ENCODE results near the gene ADAMTS8.

DNA sequence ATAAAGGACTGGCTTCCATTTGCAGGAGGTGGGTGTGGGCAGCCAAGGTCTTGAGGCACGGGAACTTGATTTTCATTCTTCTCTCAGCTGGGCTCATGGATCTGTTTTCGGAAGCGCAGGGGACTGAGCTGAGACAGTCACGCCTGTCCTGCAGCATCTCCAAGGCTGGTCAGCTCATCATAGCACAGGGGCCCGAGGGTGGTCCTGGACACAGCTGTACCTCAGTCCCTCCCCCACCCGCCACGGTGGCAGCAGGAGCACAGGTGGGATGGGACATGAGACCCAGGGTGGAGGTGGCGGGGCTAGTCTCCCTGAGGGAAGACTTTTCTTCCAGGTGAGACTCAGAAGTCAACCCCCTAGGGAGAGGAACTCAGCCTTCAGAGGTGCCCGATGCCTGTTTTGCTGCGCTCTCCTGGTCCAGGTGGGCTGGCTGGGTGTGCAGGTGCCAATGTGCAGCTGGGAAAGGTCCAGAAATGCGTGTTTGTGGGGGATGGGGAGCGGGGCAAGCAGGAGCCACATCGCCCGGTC lies 3.7 kb downstream of the ADAMTS8 start:
- TF ChIP-seq TAF1 (IDR thresholded peaks at IDR 0.05; ENCODE audit: low read depth) (no peak), FOXM1 (IDR thresholded peaks at IDR 0.05; ENCODE audit: borderline replicate concordance, low read depth) (no peak), CREB1 (IDR thresholded peaks at IDR 0.05; ENCODE audit: low read depth) (no peak), RAD21 (IDR thresholded peaks at IDR 0.05; ENCODE audit: low read depth) (no peak), TEAD4 (IDR thresholded peaks at IDR 0.05) (no peak), EP300 (IDR thresholded peaks at IDR 0.05; ENCODE audit: borderline replicate concordance) (no peak), YY1 (IDR thresholded peaks at IDR 0.05; ENCODE audit: low read depth) (no peak), EGR1 (IDR thresholded peaks at IDR 0.05) (no peak), CEBPB (IDR thresholded peaks at IDR 0.05) (no peak), ZBTB7A (IDR thresholded peaks at IDR 0.05; ENCODE audit: low read depth) (no peak), NFIC (IDR thresholded peaks at IDR 0.05) (no peak)
- TF ChIP-seq, protein P1, sequence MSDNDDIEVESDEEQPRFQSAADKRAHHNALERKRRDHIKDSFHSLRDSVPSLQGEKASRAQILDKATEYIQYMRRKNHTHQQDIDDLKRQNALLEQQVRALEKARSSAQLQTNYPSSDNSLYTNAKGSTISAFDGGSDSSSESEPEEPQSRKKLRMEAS (IDR thresholded peaks at IDR 0.05): no peak
- TF ChIP-seq, protein P2, sequence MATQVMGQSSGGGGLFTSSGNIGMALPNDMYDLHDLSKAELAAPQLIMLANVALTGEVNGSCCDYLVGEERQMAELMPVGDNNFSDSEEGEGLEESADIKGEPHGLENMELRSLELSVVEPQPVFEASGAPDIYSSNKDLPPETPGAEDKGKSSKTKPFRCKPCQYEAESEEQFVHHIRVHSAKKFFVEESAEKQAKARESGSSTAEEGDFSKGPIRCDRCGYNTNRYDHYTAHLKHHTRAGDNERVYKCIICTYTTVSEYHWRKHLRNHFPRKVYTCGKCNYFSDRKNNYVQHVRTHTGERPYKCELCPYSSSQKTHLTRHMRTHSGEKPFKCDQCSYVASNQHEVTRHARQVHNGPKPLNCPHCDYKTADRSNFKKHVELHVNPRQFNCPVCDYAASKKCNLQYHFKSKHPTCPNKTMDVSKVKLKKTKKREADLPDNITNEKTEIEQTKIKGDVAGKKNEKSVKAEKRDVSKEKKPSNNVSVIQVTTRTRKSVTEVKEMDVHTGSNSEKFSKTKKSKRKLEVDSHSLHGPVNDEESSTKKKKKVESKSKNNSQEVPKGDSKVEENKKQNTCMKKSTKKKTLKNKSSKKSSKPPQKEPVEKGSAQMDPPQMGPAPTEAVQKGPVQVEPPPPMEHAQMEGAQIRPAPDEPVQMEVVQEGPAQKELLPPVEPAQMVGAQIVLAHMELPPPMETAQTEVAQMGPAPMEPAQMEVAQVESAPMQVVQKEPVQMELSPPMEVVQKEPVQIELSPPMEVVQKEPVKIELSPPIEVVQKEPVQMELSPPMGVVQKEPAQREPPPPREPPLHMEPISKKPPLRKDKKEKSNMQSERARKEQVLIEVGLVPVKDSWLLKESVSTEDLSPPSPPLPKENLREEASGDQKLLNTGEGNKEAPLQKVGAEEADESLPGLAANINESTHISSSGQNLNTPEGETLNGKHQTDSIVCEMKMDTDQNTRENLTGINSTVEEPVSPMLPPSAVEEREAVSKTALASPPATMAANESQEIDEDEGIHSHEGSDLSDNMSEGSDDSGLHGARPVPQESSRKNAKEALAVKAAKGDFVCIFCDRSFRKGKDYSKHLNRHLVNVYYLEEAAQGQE (IDR thresholded peaks at IDR 0.05; ENCODE audit: low read depth): no peak
- TF ChIP-seq, protein P3, sequence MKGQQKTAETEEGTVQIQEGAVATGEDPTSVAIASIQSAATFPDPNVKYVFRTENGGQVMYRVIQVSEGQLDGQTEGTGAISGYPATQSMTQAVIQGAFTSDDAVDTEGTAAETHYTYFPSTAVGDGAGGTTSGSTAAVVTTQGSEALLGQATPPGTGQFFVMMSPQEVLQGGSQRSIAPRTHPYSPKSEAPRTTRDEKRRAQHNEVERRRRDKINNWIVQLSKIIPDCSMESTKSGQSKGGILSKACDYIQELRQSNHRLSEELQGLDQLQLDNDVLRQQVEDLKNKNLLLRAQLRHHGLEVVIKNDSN (IDR thresholded peaks at IDR 0.05): no peak

All from Ishikawa (cell line).